ENCODE results near the gene STRN4. TPM values are rescaled to one million over a fixed set of nuclear protein-coding genes. Genes with fewer than 3 reads are reported as not detected.

Gene STRN4
- total RNA-seq, 1 experiment from 2014 or later: 151 TPM

DNA sequence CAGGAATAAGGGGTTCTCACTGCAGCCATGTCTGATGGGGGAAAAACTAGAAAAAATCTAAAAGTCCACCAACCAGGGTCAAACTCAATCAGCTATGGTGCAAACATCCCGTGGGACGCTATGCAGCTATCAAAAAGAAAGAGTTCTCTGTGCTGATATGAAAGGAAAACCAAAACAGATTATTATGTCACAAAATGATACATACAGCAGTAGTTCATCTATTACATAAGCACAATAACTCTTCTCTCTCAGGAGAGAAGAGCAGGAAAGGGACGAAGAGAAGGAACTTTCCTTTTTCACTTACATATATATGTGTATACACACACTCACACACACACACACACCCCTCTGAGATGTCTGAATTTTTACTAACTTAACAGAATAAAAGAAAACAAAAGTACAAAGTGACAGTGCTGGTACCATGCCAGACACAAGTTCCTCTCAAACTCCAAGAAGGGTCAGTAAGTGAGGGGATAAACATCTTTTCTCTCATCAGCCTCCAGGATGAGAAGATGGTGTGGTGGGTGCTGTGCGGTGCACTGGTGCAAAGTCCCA, 3.2 kb downstream of the STRN4 start:
- no peak overlapping the region for H3K4me3 Mint-ChIP-seq (ENCODE audit: low read depth, unreplicated experiment)
- H3K27me3 Mint-ChIP-seq (ENCODE audit: unreplicated experiment): no peaks in the 10 kb centered on the region
- no peak for DNase-seq
- CTCF ChIA-PET: no interaction called here
- TSS peak; percentile 34 for BruUV-seq (replicated peaks)
- no peaks in the 10 kb centered on the region for H3K9me3 Mint-ChIP-seq (ENCODE audit: low read depth, unreplicated experiment)
- TF ChIP-seq, protein P1, sequence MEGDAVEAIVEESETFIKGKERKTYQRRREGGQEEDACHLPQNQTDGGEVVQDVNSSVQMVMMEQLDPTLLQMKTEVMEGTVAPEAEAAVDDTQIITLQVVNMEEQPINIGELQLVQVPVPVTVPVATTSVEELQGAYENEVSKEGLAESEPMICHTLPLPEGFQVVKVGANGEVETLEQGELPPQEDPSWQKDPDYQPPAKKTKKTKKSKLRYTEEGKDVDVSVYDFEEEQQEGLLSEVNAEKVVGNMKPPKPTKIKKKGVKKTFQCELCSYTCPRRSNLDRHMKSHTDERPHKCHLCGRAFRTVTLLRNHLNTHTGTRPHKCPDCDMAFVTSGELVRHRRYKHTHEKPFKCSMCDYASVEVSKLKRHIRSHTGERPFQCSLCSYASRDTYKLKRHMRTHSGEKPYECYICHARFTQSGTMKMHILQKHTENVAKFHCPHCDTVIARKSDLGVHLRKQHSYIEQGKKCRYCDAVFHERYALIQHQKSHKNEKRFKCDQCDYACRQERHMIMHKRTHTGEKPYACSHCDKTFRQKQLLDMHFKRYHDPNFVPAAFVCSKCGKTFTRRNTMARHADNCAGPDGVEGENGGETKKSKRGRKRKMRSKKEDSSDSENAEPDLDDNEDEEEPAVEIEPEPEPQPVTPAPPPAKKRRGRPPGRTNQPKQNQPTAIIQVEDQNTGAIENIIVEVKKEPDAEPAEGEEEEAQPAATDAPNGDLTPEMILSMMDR (IDR thresholded peaks at IDR 0.05; ENCODE audit: unreplicated experiment): no peak
- H3K4me1 Mint-ChIP-seq (ENCODE audit: low read depth, unreplicated experiment): peaks cover 43% of the 10 kb centered on the region
- peak overlapping the region; percentile 17 for H3K27ac Mint-ChIP-seq (ENCODE audit: unreplicated experiment)
- H3K36me3 Mint-ChIP-seq (ENCODE audit: insufficient read depth, unreplicated experiment): peaks cover 72% of the 10 kb centered on the region
- intact Hi-C loops (cut with micrococcal nuclease; ENCODE audit: unreplicated experiment): no loop called here

DNA sequence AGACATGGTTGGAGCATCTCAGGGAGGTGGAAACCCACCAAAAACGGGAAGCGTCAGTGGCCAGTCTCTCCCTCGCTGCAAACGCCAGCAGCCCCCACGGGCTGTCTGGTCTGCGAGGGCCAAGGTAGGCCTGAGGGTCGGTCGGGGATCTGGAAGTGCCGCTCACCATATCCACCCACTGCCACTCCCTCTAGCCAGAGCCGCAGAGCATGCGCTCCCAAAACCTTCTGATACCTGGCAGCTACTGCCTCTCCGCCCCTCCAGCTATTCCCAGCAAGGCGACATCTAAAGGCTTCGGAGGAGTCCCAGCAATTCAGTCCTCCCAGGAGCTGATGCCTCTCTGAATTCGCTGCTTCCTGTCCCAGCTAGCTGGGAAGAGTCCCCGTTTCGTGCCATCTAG, 4.8 kb downstream of the STRN4 start:
- no peaks in the 10 kb centered on the region for H3K9me3 Mint-ChIP-seq (ENCODE audit: low read depth, unreplicated experiment)
- no peak for DNase-seq
- H3K27ac Mint-ChIP-seq (ENCODE audit: unreplicated experiment): no peak overlapping the region
- TF ChIP-seq, protein P1 (IDR thresholded peaks at IDR 0.05; ENCODE audit: unreplicated experiment): no peak
- no peak overlapping the region for H3K4me3 Mint-ChIP-seq (ENCODE audit: low read depth, unreplicated experiment)
- peaks cover 37% of the 10 kb centered on the region for H3K4me1 Mint-ChIP-seq (ENCODE audit: low read depth, unreplicated experiment)
- peaks cover 64% of the 10 kb centered on the region for H3K36me3 Mint-ChIP-seq (ENCODE audit: insufficient read depth, unreplicated experiment)
- H3K27me3 Mint-ChIP-seq (ENCODE audit: unreplicated experiment): no peaks in the 10 kb centered on the region
- intact Hi-C loops (cut with micrococcal nuclease; ENCODE audit: unreplicated experiment): no loop called here
- no TSS peak for BruUV-seq (replicated peaks)
- CTCF ChIA-PET: no interaction called here

DNA sequence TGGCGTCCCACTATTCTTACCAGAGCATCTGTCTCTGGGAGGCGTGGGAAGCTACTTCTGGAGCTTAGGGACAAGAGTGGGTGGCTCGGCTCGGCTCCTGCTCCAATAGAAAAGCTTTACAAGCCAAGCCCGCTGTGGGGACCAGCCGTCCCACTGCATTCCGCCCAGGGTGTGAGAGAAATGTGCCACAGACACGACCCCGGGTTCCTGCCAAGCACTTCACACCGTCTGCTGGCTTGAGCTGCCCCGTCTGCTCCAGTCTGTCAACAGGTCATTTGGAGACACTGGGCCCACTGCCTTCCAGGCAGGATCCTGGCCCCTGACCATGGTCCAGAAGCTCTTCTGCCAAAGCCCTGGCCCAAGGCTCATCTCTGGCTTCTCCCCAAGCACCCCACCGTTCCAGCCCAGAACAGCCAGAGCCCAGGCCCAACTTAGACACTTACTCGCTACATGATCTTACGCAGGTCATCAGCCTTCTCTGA, 6.9 kb downstream of the STRN4 start:
- Mint-ChIP-seq H3K4me1 (ENCODE audit: low read depth, unreplicated experiment) (peaks cover 25% of the 10 kb centered on the region), H3K36me3 (ENCODE audit: insufficient read depth, unreplicated experiment) (peaks cover 53% of the 10 kb centered on the region), H3K27ac (ENCODE audit: unreplicated experiment) (no peak overlapping the region), H3K4me3 (ENCODE audit: low read depth, unreplicated experiment) (no peak overlapping the region), H3K27me3 (ENCODE audit: unreplicated experiment) (no peaks in the 10 kb centered on the region), H3K9me3 (ENCODE audit: low read depth, unreplicated experiment) (no peaks in the 10 kb centered on the region)
- no peak for DNase-seq
- BruUV-seq (replicated peaks): no TSS peak
- intact Hi-C loops (cut with micrococcal nuclease; ENCODE audit: unreplicated experiment): no loop called here
- CTCF ChIA-PET: no interaction called here
- TF ChIP-seq, protein P1 (IDR thresholded peaks at IDR 0.05; ENCODE audit: unreplicated experiment): no peak

DNA sequence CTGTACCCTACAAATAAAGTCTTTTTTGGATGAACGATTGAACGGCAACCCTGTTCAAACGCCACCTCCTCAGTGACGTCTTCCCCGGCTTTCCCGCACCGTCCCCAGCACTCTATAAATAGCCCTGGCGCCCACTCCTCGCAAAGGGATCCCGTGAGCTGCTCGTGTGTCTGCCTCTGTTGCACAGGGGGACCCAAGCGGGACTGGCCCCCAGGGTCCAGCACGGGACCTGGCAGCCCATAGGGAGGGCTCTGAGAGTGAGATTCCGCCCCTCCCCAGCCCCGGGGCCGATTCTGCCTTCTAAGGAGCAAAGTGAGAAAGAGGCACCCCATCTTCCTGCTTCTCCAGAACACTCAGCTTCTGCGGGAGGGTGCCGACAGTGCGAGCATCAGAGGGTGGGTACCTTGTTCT, 8.5 kb downstream of the STRN4 start:
- Mint-ChIP-seq H3K4me1 (ENCODE audit: low read depth, unreplicated experiment) (peaks cover 31% of the 10 kb centered on the region), H3K27me3 (ENCODE audit: unreplicated experiment) (no peaks in the 10 kb centered on the region), H3K4me3 (ENCODE audit: low read depth, unreplicated experiment) (no peak overlapping the region), H3K36me3 (ENCODE audit: insufficient read depth, unreplicated experiment) (peaks cover 56% of the 10 kb centered on the region), H3K27ac (ENCODE audit: unreplicated experiment) (no peak overlapping the region), H3K9me3 (ENCODE audit: low read depth, unreplicated experiment) (no peaks in the 10 kb centered on the region)
- no peak for DNase-seq
- no TSS peak for BruUV-seq (replicated peaks)
- TF ChIP-seq, protein P1 (IDR thresholded peaks at IDR 0.05; ENCODE audit: unreplicated experiment): no peak
- intact Hi-C loops (cut with micrococcal nuclease; ENCODE audit: unreplicated experiment): no loop called here
- CTCF ChIA-PET: no interaction called here
